Measurements from ENCODE around the gene CAST. TPM values are rescaled to one million over a fixed set of nuclear protein-coding genes. Genes with fewer than 3 reads are reported as not detected.

Gene CAST
- total RNA-seq, 5 donors from 2014 or later (not counting 1 experiment from before 2014, with no cell fraction given) = 166 to 238 (median 191) TPM

GRCh38 chr5:96652769-96653454 lies 9.3 kb upstream of the CAST start:
- Histone ChIP-seq H3K36me3 (ENCODE audit: control insufficient read depth in 2 of 2, extremely low read depth in 1 of 2, insufficient read depth in 1 of 2, low read length in 1 of 2) (no peaks in the 10 kb centered on the region), H3K4me1 (ENCODE audit: control insufficient read depth in 1 of 2, extremely low read depth in 1 of 2, insufficient read depth in 2 of 2, low read length in 2 of 2) (peaks cover 0 to 12% of the 10 kb centered on the region in 2 experiments), H3K27ac (ENCODE audit: low read length) (no peak overlapping the region), H3K9me3 (no peaks in the 10 kb centered on the region), H3K27me3 (replicated peaks in 1 of 2; ENCODE audit: control insufficient read depth in 2 of 2, extremely low read depth in 1 of 2, insufficient read depth in 2 of 2, low read length in 1 of 2) (no peaks in the 10 kb centered on the region), H3K4me3 (ENCODE audit: control insufficient read depth in 1 of 2, extremely low read depth in 1 of 2, low read length in 1 of 2) (no peak overlapping the region)
- DNase-seq = no peak
- H3K4me1 Mint-ChIP-seq = peaks cover 0 to 37% (median 28%) of the 10 kb centered on the region in 3 donors
- H3K27ac Mint-ChIP-seq = no peak overlapping the region
- no CpG with 5 or more reads among the region's 1 CpG for WGBS (ENCODE audit: insufficient coverage)
- no peaks in the 10 kb centered on the region for H3K36me3 Mint-ChIP-seq
- ChIA-PET POLR2A (interaction anchor here in 1 of 2 donors (2.2 kb wide), 1 partner anchor 10 kb away, joined by 5 read pairs; no protein-coding TSS in a partner anchor), CTCF (interaction anchor here (0.6 to 0.8 kb wide), 2 partner anchors 58 to 491 kb away, joined by 3 to 7 read pairs; no protein-coding TSS in a partner anchor)
- H3K4me3 Mint-ChIP-seq = no peak overlapping the region
- no peaks in the 10 kb centered on the region for H3K9me3 Mint-ChIP-seq
- ATAC-seq (replicated peaks in 1 of 4) = no peak
- peaks cover 10 to 13% of the 10 kb centered on the region in 2 donors for H3K27me3 Mint-ChIP-seq

GRCh38 chr5:96654209-96654608 lies 8.0 kb upstream of the CAST start:
- DNase-seq = no peak
- ChIA-PET POLR2A (interaction anchor here in 1 of 2 donors (0.7 kb wide), 1 partner anchor 592 kb away, joined by 4 read pairs; no protein-coding TSS in a partner anchor), CTCF (interaction anchor here (0.5 to 0.8 kb wide), 4 partner anchors 12 to 337 kb away, joined by 3 to 5 read pairs (median 4); no protein-coding TSS in a partner anchor)
- Mint-ChIP-seq H3K9me3 (no peaks in the 10 kb centered on the region), H3K27ac (peak overlapping the region in 1 of 2 donors; percentile 70), H3K36me3 (no peaks in the 10 kb centered on the region), H3K4me1 (peaks cover 0 to 41% (median 28%) of the 10 kb centered on the region in 3 donors), H3K27me3 (peaks cover 10 to 13% of the 10 kb centered on the region in 2 donors), H3K4me3 (peak overlapping the region in 1 of 3 donors; percentile 21)
- Histone ChIP-seq H3K36me3 (ENCODE audit: control insufficient read depth in 2 of 2, extremely low read depth in 1 of 2, insufficient read depth in 1 of 2, low read length in 1 of 2) (no peaks in the 10 kb centered on the region), H3K27ac (ENCODE audit: low read length) (peak overlapping the region; percentile 20), H3K4me3 (ENCODE audit: control insufficient read depth in 1 of 2, extremely low read depth in 1 of 2, low read length in 1 of 2) (no peak overlapping the region), H3K9me3 (no peaks in the 10 kb centered on the region), H3K4me1 (ENCODE audit: control insufficient read depth in 1 of 2, extremely low read depth in 1 of 2, insufficient read depth in 2 of 2, low read length in 2 of 2) (peaks cover 0 to 14% of the 10 kb centered on the region in 2 experiments), H3K27me3 (replicated peaks in 1 of 2; ENCODE audit: control insufficient read depth in 2 of 2, extremely low read depth in 1 of 2, insufficient read depth in 2 of 2, low read length in 1 of 2) (peaks cover 0 to 2% of the 10 kb centered on the region in 2 experiments)
- no peak for ATAC-seq (replicated peaks in 1 of 4)
- WGBS (ENCODE audit: insufficient coverage) = no CpG with 5 or more reads among the region's 4 CpGs

GRCh38 chr5:96655085-96655484 lies 7.1 kb upstream of the CAST start:
- Mint-ChIP-seq H3K27me3 (peaks cover 10 to 13% of the 10 kb centered on the region in 2 donors), H3K9me3 (no peaks in the 10 kb centered on the region)
- POLR2A ChIA-PET = interaction anchor here in 1 of 2 donors (0.5 to 1.4 kb wide), 2 partner anchors 48 to 526 kb away, joined by 3 to 5 read pairs; no protein-coding TSS in a partner anchor

GRCh38 chr5:96655506-96655905 lies 6.7 kb upstream of the CAST start:
- ChIA-PET CTCF (interaction anchor here (0.5 to 0.7 kb wide), 2 partner anchors 58 to 310 kb away, joined by 3 to 6 read pairs; no protein-coding TSS in a partner anchor), POLR2A (interaction anchor here in 1 of 2 donors (0.5 to 1.4 kb wide), 2 partner anchors 47 to 525 kb away, joined by 3 to 5 read pairs; no protein-coding TSS in a partner anchor)
- H3K4me3 ChIP-seq (ENCODE audit: control insufficient read depth in 1 of 2, extremely low read depth in 1 of 2, low read length in 1 of 2) = no peak overlapping the region
- Mint-ChIP-seq H3K4me1 (peaks cover 6 to 48% (median 34%) of the 10 kb centered on the region in 3 donors), H3K4me3 (no peak overlapping the region), H3K36me3 (no peaks in the 10 kb centered on the region), H3K27ac (peak overlapping the region in 1 of 2 donors; percentile 19), H3K9me3 (no peaks in the 10 kb centered on the region), H3K27me3 (peaks cover 10 to 13% of the 10 kb centered on the region in 2 donors)
- no peak for DNase-seq
- no peaks in the 10 kb centered on the region for H3K36me3 ChIP-seq (ENCODE audit: control insufficient read depth in 2 of 2, extremely low read depth in 1 of 2, insufficient read depth in 1 of 2, low read length in 1 of 2)
- H3K27ac ChIP-seq (ENCODE audit: low read length) = no peak overlapping the region
- H3K27me3 ChIP-seq (replicated peaks in 1 of 2; ENCODE audit: control insufficient read depth in 2 of 2, extremely low read depth in 1 of 2, insufficient read depth in 2 of 2, low read length in 1 of 2) = peaks cover 0 to 2% of the 10 kb centered on the region in 2 experiments
- peaks cover 0 to 14% of the 10 kb centered on the region in 2 experiments for H3K4me1 ChIP-seq (ENCODE audit: control insufficient read depth in 1 of 2, extremely low read depth in 1 of 2, insufficient read depth in 2 of 2, low read length in 2 of 2)
- WGBS (ENCODE audit: insufficient coverage) = no CpG with 5 or more reads among the region's 1 CpG
- no peaks in the 10 kb centered on the region for H3K9me3 ChIP-seq
- ATAC-seq (replicated peaks in 1 of 4) = peak in 1 of 4 experiments; percentile 49

More at GRCh38 chr5:96655085-96655484, 7.1 kb upstream of the CAST start:
- H3K9me3 ChIP-seq = no peaks in the 10 kb centered on the region
- CTCF ChIA-PET = interaction anchor here (0.5 to 0.7 kb wide), 3 partner anchors 58 to 338 kb away, joined by 3 to 6 read pairs (median 5); no protein-coding TSS in a partner anchor
- no peak overlapping the region for H3K27ac ChIP-seq (ENCODE audit: low read length)
- no peak overlapping the region for H3K4me3 Mint-ChIP-seq
- H3K27ac Mint-ChIP-seq = peak overlapping the region; percentile 15 to 29
- no CpG with 5 or more reads among the region's 3 CpGs for WGBS (ENCODE audit: insufficient coverage)
- peaks cover 2 to 44% (median 30%) of the 10 kb centered on the region in 3 donors for H3K4me1 Mint-ChIP-seq
- DNase-seq (no peak), ATAC-seq (replicated peaks in 1 of 4) (no peak)
- H3K4me3 ChIP-seq (ENCODE audit: control insufficient read depth in 1 of 2, extremely low read depth in 1 of 2, low read length in 1 of 2) = no peak overlapping the region
- H3K36me3 Mint-ChIP-seq = no peaks in the 10 kb centered on the region
- H3K27me3 ChIP-seq (replicated peaks in 1 of 2; ENCODE audit: control insufficient read depth in 2 of 2, extremely low read depth in 1 of 2, insufficient read depth in 2 of 2, low read length in 1 of 2) = peaks cover 0 to 2% of the 10 kb centered on the region in 2 experiments
- no peaks in the 10 kb centered on the region for H3K36me3 ChIP-seq (ENCODE audit: control insufficient read depth in 2 of 2, extremely low read depth in 1 of 2, insufficient read depth in 1 of 2, low read length in 1 of 2)
- H3K4me1 ChIP-seq (ENCODE audit: control insufficient read depth in 1 of 2, extremely low read depth in 1 of 2, insufficient read depth in 2 of 2, low read length in 2 of 2) = peaks cover 0 to 14% of the 10 kb centered on the region in 2 experiments

GRCh38 chr5:96657068-96657467 lies 5.1 kb upstream of the CAST start:
- peak overlapping the region in 2 of 3 donors; percentile 22 to 28 for H3K4me3 Mint-ChIP-seq
- Histone ChIP-seq H3K27ac (ENCODE audit: low read length) (no peak overlapping the region), H3K4me1 (ENCODE audit: control insufficient read depth in 1 of 2, extremely low read depth in 1 of 2, insufficient read depth in 2 of 2, low read length in 2 of 2) (peaks cover 0 to 21% of the 10 kb centered on the region in 2 experiments), H3K9me3 (no peaks in the 10 kb centered on the region), H3K36me3 (ENCODE audit: control insufficient read depth in 2 of 2, extremely low read depth in 1 of 2, insufficient read depth in 1 of 2, low read length in 1 of 2) (no peaks in the 10 kb centered on the region), H3K27me3 (replicated peaks in 1 of 2; ENCODE audit: control insufficient read depth in 2 of 2, extremely low read depth in 1 of 2, insufficient read depth in 2 of 2, low read length in 1 of 2) (peaks cover 0 to 2% of the 10 kb centered on the region in 2 experiments), H3K4me3 (ENCODE audit: control insufficient read depth in 1 of 2, extremely low read depth in 1 of 2, low read length in 1 of 2) (no peak overlapping the region)
- no CpG with 5 or more reads among the region's 3 CpGs for whole genome bisulfite sequencing (ENCODE audit: insufficient coverage)
- peaks cover 19 to 61% (median 46%) of the 10 kb centered on the region in 3 donors for H3K4me1 Mint-ChIP-seq
- ChIA-PET POLR2A (interaction anchor here in 1 of 2 donors (0.6 kb wide), 1 partner anchor 48 kb away, joined by 3 read pairs; no protein-coding TSS in a partner anchor), CTCF (no interaction called here)
- H3K27me3 Mint-ChIP-seq = peaks cover 10 to 13% of the 10 kb centered on the region in 2 donors
- no peaks in the 10 kb centered on the region for H3K36me3 Mint-ChIP-seq
- no peaks in the 10 kb centered on the region for H3K9me3 Mint-ChIP-seq
- peak in 27 of 35 experiments; percentile 0 to 62 (median 20) for DNase-seq
- ATAC-seq (replicated peaks in 1 of 4) = peak in 2 of 4 experiments; percentile 13 to 51
- peak overlapping the region; percentile 49 to 51 for H3K27ac Mint-ChIP-seq

GRCh38 chr5:96658272-96658671 lies 3.9 kb upstream of the CAST start:
- no peak overlapping the region for H3K4me3 Mint-ChIP-seq
- POLR2A ChIA-PET = no interaction called here

More at GRCh38 chr5:96658272-96658671, 3.9 kb upstream of the CAST start:
- Histone ChIP-seq H3K27ac (ENCODE audit: low read length) (no peak overlapping the region), H3K36me3 (ENCODE audit: control insufficient read depth in 2 of 2, extremely low read depth in 1 of 2, insufficient read depth in 1 of 2, low read length in 1 of 2) (no peaks in the 10 kb centered on the region), H3K4me1 (ENCODE audit: control insufficient read depth in 1 of 2, extremely low read depth in 1 of 2, insufficient read depth in 2 of 2, low read length in 2 of 2) (peaks cover 3 to 24% of the 10 kb centered on the region in 2 experiments), H3K4me3 (ENCODE audit: control insufficient read depth in 1 of 2, extremely low read depth in 1 of 2, low read length in 1 of 2) (no peak overlapping the region), H3K9me3 (no peaks in the 10 kb centered on the region), H3K27me3 (replicated peaks in 1 of 2; ENCODE audit: control insufficient read depth in 2 of 2, extremely low read depth in 1 of 2, insufficient read depth in 2 of 2, low read length in 1 of 2) (peaks cover 0 to 2% of the 10 kb centered on the region in 2 experiments)
- WGBS (ENCODE audit: insufficient coverage) = 100% methylated on average over 1 of the region's 1 CpG
- DNase-seq = no peak
- Mint-ChIP-seq H3K4me1 (peaks cover 24 to 63% (median 48%) of the 10 kb centered on the region in 3 donors), H3K36me3 (no peaks in the 10 kb centered on the region), H3K27ac (no peak overlapping the region), H3K27me3 (peaks cover 10 to 13% of the 10 kb centered on the region in 2 donors), H3K9me3 (no peaks in the 10 kb centered on the region)
- ATAC-seq (replicated peaks in 1 of 4) = no peak
- CTCF ChIA-PET = no interaction called here
